NCI-H1092 (cell line): ENCODE results near the gene IFRD2.
"Not testable (repeated sequence)": the region's sequence is repeated elsewhere in the genome, so short reads cannot be mapped to it uniquely, and the experiment has no call there.

Experiments used
- DNase-seq: peaks from one replicate; lab custom pipeline; 2025; lab: John Stamatoyannopoulos, UW

The IFRD2 gene

GRCh38 chr3:50264964-50265485 is 27.2 kb downstream of the IFRD2 start:
- DNase-seq, result no peak

GRCh38 chr3:50264383-50264963 is 27.8 kb downstream of the IFRD2 start:
- no peak for DNase-seq

- no peak for DNase-seq
These were observed 28.5 kb downstream of the IFRD2 start for GRCh38 chr3:50263478-50264382.

- no peak for DNase-seq
These were observed 29.5 kb downstream of the IFRD2 start for GRCh38 chr3:50262778-50263177.

GRCh38 chr3:50262200-50262599 is 30.0 kb downstream of the IFRD2 start:
- DNase-seq, result not testable (repeated sequence)

GRCh38 chr3:50261505-50261904 is 30.7 kb downstream of the IFRD2 start:
- DNase-seq, result no peak

- DNase-seq, result no peak
These were observed 31.2 kb downstream of the IFRD2 start for GRCh38 chr3:50260942-50261441.

- peak; percentile 66 for DNase-seq
These were observed 31.9 kb downstream of the IFRD2 start for GRCh38 chr3:50260027-50260941.

- no peak for DNase-seq
These were observed 32.7 kb downstream of the IFRD2 start for GRCh38 chr3:50259432-50260026.

GRCh38 chr3:50258979-50259378 is 33.2 kb downstream of the IFRD2 start:
- no peak for DNase-seq

GRCh38 chr3:50258029-50258680 is 34.1 kb downstream of the IFRD2 start:
- no peak for DNase-seq

- no peak for DNase-seq
These were observed 35.0 kb downstream of the IFRD2 start for GRCh38 chr3:50256978-50257890.

- no peak for DNase-seq
These were observed 37.0 kb downstream of the IFRD2 start for GRCh38 chr3:50255251-50255615.

- DNase-seq, result no peak
These were observed 37.5 kb downstream of the IFRD2 start for GRCh38 chr3:50254577-50255250.

GRCh38 chr3:50251220-50251619 is 41.0 kb downstream of the IFRD2 start:
- no peak for DNase-seq

GRCh38 chr3:50250514-50250913 is 41.7 kb downstream of the IFRD2 start:
- DNase-seq, result no peak

- DNase-seq, result no peak
These were observed 42.8 kb downstream of the IFRD2 start for GRCh38 chr3:50249457-50249856.

GRCh38 chr3:50248387-50248786 is 43.8 kb downstream of the IFRD2 start:
- DNase-seq, result no peak

- DNase-seq, result no peak
These were observed 45.7 kb downstream of the IFRD2 start for GRCh38 chr3:50246517-50246954.
